Peyer's patch (tissue), 4 donors: ENCODE measurements around the gene NUDT12.

ENCODE experiments used
- POLR2A ChIP-seq, 2 donors: fragments of 450-650 bp; IDR thresholded peaks; one replicate each; pipeline ENCODE4 v1.5.1; 2017; ENCODE audit warnings: antibody characterized with exemption in 2 of 2, mild to moderate bottlenecking in 2 of 2, moderate library complexity in 2 of 2
- TF ChIP-seq, protein P1 (sequence below), 6 experiments: fragments of 450-650 bp in 4 of 6; fragments of 200-600 bp in 2 of 6; sonication (generic) in 1 of 6; IDR thresholded peaks; one replicate each; pipeline ENCODE4 v1.5.1; 2017 to 2019; ENCODE audit warnings: antibody characterized with exemption in 6 of 6, mild to moderate bottlenecking in 3 of 6, moderate library complexity in 1 of 6

DNA sequence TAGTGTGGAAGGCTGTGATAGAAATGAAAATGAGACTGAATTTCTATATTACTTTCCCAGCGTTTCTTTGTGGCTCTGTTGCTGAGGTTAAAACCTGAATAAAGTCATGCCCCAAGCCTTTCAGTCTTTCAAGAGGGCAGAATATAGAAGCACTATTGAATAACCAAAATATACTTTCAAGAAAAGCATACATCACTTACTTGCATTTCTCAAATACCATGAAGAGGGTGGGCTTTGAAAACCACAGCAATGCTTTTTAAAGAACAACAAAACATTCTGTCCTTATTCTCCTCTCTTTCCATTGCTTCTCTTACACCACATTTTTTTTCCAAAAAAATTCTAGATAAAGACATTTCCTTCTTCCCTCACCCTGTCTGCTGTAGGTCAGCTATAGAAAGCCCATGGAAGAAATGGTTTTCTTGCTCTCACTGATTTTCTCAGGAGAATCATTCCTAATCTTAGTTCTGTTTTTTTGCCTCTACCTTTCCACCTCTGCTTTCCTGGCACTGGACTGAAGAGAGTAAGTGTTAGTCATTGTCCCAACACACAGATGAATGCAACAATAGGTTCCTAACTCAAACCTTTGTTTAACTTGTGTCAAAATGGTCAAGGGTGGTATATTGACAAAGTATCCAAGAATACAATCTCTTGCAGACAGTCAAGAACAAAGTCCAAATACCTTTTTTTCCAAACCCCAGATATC lies 51.6 kb downstream of the NUDT12 start:
- TF ChIP-seq POLR2A (IDR thresholded peaks at IDR 0.05) = no peak
- TF ChIP-seq, protein P1, sequence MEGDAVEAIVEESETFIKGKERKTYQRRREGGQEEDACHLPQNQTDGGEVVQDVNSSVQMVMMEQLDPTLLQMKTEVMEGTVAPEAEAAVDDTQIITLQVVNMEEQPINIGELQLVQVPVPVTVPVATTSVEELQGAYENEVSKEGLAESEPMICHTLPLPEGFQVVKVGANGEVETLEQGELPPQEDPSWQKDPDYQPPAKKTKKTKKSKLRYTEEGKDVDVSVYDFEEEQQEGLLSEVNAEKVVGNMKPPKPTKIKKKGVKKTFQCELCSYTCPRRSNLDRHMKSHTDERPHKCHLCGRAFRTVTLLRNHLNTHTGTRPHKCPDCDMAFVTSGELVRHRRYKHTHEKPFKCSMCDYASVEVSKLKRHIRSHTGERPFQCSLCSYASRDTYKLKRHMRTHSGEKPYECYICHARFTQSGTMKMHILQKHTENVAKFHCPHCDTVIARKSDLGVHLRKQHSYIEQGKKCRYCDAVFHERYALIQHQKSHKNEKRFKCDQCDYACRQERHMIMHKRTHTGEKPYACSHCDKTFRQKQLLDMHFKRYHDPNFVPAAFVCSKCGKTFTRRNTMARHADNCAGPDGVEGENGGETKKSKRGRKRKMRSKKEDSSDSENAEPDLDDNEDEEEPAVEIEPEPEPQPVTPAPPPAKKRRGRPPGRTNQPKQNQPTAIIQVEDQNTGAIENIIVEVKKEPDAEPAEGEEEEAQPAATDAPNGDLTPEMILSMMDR (IDR thresholded peaks at IDR 0.05) = no peak
